ENCODE data around the gene HSPBAP1. TPM values are rescaled to one million over a fixed set of nuclear protein-coding genes. Genes with fewer than 3 reads are reported as not detected.

Gene HSPBAP1
- total and polyA plus RNA-seq, 2 of the 13 experiments (the other 11 are each of a cell fraction or from before 2014, with no cell fraction given): 4.2 to 5.1 TPM

GRCh38 chr3:122766430-122766829 is 27.2 kb downstream of the HSPBAP1 start:
- no peak for FAIRE-seq
- ATAC-seq: no peak
- ChIA-PET CTCF (ENCODE audit: low intra/inter-chr PET ratio, low total read pairs) (no interaction called here), POLR2A (interaction anchor here (0.6 kb wide), 1 partner anchor 52 kb away, joined by 3 read pairs; no protein-coding TSS in a partner anchor)
- DNase-seq (ENCODE audit: low spot score): no peak
- intact Hi-C loops (cut with micrococcal nuclease; ENCODE audit: unreplicated experiment) (no loop called here), in situ Hi-C loops (cut with HindIII; ENCODE audit: extremely low pct_ligation_motif_present, low pct_unique_long_range_greater_than_20kb) (loop anchor here (25.0 kb wide), 1 partner anchor 271 kb away; the partner anchor contains the start of gene SEMA5B)
- Histone ChIP-seq H3K27ac (ENCODE audit: extremely low read length, insufficient read depth, low read length) (no peak overlapping the region), H3K27me3 (ENCODE audit: control insufficient read depth in 1 of 2, insufficient read depth in 2 of 2, low read length in 2 of 2) (no peaks in the 10 kb centered on the region), H3K9ac (ENCODE audit: insufficient read depth, low read depth, low read length) (no peak overlapping the region), H3K9me3 (ENCODE audit: low read length) (no peaks in the 10 kb centered on the region), H3K79me2 (ENCODE audit: insufficient read depth, low read length) (no peaks in the 10 kb centered on the region), H4K20me1 (ENCODE audit: insufficient read depth, low read length) (no peaks in the 10 kb centered on the region), H2AFZ (ENCODE audit: low read length) (no peak overlapping the region), H3K4me3 (replicated peaks in 1 of 3; ENCODE audit: insufficient read depth in 1 of 3, low read depth in 2 of 3, low read length in 3 of 3) (no peak overlapping the region), H3K4me2 (ENCODE audit: low read depth, low read length) (no peak overlapping the region), H3K36me3 (replicated peaks in 1 of 2; ENCODE audit: control insufficient read depth in 1 of 2, insufficient read depth in 2 of 2, low read length in 2 of 2) (no peaks in the 10 kb centered on the region), H3K4me1 (ENCODE audit: insufficient read depth, low read length) (no peaks in the 10 kb centered on the region)
- TF ChIP-seq ZBTB43 (CRISPR knock-in tag; conservative IDR thresholded peaks at IDR 0.05) (no peak), ZNF549 (CRISPR knock-in tag; IDR thresholded peaks at IDR 0.05) (no peak), ZNF263 (CRISPR knock-in tag; IDR thresholded peaks at IDR 0.05) (no peak), PHF5A (CRISPR knock-in tag; IDR thresholded peaks at IDR 0.05; ENCODE audit: low read depth, unreplicated experiment) (no peak), ZNF20 (CRISPR knock-in tag; IDR thresholded peaks at IDR 0.05) (no peak), ZFP36L1 (CRISPR knock-in tag; IDR thresholded peaks at IDR 0.05) (no peak), ISL2 (CRISPR knock-in tag; IDR thresholded peaks at IDR 0.05) (no peak), ZNF616 (CRISPR knock-in tag; IDR thresholded peaks at IDR 0.05; ENCODE audit: low read depth) (no peak), XRCC5 (optimal IDR thresholded peaks at IDR 0.05; ENCODE audit: low read length) (no peak)
- 98% methylated on average over 3 of the region's 3 CpGs for WGBS (ENCODE audit: low lambda C conversion rate)
- no TSS peak for BruUV-seq (replicated peaks)

All from HepG2 (cell line).